Left renal cortex interstitium (tissue), 4 donors: ENCODE measurements around the gene GBX2. TPM values are rescaled to one million over a fixed set of nuclear protein-coding genes. Genes with fewer than 3 reads are reported as not detected.

Source experiments
- DNase-seq, 4 donors: peaks; one replicate each; pipeline ENCODE4 v3.0.0-alpha.2; 2013; ENCODE audit warnings: low read depth in 4 of 4, low spot score in 2 of 4, missing footprints in 1 of 4
- polyA plus RNA-seq, 4 donors: library from polyadenylated mRNA; unstranded; fragments of 120-200 nt; gene quantifications; one replicate each; pipeline ENCODE4 v1.2.1, GENCODE V29; 2013; ENCODE audit not compliant: insufficient read length in 4 of 4

The GBX2 gene
- under 1 TPM; 0.51 to 0.91 (median 0.82) TPM for polyA plus RNA-seq

DNA sequence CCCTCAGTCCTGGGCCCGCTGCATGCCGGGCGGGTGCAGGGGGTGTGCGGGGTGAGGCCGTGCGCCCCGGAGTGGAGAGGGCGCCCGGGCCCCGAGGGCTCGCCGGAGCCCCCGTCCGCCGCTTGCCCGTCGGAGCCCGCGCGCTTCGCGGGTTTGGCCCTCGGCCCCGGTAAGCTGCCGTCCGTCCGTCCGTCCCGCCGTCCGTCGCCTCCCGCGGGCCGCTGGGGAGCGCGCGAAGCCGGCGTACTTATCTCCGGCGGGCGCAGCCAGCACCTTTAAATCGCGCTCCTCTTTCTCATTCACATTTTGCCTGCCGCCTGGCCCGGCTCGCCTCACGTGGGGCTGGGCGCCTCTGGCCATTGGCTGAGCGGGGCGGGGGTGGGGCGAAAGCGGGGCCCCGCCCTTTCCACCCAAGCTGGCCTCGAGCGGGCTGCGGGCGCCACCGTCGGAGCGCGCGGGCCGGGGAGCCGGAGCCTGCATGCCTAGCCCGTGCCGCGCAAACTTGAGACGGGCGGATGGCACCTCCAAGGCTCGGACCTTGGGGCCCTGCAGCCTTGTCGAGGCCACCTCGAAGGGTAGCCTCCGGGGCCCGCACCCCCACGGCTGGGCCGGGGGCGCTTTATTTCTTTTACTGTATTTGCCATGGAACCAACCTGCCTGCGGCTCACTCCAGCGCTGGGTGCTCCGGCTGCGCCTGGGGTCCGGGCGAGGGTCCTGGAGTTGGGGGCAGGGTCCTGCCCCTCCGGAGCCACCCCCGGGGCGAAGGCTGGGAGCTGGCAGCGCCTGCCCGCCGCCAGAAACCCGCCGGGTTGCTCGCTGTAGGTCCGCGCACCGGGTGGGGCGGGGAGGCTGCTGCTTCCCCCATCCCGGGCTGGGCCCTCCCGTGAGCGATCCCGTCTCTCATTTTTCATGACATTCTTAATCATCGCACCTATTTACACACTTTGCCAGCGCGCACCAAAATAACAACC, at the start of gene GBX2:
TSS of gene GBX2 (minus strand) at position 277 of the 971 bp plus-strand sequence. CDS start 415 bp downstream, outside the sequence.
- no peak for DNase-seq

DNA sequence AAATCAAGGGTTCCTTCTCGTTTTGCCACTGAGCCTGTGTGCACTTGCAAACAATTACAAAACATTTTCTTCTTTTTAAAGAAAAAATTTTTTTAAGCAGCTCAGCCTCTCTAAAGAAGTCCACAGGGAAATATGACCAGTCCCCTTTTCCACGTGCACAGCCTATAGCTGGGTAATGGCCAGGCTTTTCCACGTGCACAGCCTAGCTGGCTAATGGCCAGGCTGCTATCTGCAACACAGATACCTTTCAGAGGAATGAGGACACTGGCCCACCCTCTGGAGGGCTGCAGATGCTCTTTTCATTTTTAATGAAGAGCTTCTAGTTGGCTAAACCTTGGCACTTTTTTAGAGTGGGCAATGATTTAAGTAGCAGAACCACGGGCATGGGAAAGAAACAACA, 49.7 kb upstream of the GBX2 start:
- DNase-seq = no peak

DNA sequence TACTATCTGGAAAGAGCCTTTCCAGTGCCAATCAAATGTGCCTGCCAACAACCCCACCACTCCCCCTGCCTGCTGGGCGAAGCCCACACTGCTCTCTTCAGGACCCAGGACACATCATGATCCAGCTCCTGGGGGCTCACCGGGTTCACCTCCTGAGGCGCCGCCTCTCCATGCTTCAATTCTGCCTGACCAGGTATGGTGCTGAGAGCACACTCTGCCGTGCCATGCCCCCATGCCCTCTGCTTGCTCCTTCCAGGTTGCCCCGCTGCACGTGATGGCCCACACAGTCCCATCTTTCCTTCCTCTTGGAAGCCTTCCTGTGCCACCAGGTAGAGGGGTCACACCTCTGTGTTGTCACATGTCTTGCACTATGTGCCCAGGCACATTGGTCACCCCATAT, 48.5 kb upstream of the GBX2 start:
- DNase-seq = no peak

DNA sequence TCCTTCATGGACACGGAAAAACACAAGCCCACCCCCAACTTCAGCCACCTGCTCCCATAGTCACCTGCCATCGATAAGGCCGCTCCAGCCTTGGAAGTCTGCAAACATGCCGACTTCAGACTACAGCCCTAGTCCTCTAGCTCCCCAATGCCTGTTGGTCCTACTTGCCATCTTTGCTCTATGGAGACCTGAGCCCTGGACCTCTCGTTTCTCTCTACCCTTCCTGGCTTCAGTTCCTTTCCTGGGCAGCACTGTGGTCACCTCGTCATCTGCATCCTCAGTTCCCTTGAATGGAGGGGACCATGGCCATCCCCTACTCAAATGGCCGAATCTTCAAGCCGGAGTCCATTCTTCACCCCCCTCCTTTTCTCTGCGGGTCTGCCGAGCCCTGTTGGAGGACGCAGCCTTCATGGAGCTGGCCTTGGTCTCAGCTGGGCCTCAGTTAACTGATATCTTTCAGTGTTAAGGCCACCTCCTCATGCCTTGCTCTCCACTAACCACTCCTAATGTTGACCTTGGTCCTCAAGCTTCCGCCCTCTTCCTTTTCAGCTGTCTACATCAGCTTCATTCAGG, 47.7 kb upstream of the GBX2 start:
- no peak for DNase-seq

DNA sequence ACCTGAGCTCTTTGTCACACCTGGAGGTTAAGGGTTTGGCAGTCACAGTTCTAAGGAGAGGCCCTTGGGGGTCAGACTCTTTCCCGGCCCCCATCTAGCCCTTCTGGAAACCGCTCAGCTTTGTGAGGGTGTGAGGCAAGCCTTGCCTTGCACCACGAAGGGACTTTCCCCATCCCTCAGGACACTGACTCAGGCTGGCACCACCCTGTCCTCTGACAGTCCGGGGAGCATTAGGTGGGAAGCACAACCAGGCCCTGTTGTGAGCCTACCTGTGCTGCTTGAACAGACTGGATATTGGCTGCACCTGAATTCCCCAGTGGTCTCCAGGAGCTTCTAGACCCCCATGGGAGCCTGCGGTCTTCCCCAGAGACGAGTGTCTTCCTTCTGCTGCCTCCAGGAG, 47.0 kb upstream of the GBX2 start:
- no peak for DNase-seq

DNA sequence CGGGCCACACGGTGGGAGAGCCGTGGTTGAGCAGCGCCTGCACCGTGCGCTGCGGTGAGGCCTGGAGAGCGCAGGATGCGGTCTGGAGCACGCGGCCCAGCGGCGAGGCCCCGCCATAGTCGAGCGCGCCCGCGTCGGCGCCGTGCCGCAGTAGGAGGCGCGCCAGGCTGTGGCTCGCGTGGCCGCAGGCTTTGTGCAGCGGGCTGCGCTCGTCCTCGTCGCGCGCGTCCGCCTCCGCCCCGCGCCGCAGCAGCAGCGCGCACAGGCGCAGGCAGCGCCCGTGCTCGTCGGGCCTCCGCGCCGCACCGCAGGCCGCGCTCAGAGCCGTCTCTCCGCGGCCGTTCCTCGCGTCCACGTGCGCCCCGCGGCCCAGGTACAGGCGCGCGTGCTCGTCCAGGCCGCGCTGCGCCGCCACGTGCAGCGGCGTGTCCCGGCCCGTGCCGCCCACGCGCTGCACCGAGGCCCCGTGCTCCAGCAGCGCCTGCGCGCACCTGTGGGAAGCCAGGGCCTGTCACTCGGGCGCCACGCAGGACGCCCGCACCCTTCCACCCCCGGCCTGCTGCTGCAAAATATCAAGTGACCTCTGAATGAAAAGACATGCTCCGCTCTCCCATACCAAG, 46.3 kb upstream of the GBX2 start:
- no peak for DNase-seq

DNA sequence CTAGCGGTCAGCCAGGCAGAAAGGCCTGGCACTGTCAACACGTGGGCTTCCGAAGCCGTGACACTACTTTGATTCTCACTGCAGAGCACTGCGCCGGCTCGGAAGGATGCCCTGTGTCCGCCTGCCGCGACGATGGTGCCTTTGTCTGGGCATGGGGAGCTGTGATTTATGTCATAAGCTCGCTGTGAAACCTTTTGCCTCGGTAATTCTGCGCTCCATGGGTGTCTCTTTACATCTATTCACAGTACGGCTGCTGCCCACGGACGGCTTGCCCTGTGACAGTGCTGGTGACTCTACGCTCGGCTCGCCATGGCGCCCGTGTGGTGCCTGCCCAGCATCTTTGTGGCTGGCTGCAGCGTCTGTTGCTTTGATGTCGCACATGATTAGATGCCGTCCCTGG, 43.1 kb upstream of the GBX2 start:
- DNase-seq = no peak

DNA sequence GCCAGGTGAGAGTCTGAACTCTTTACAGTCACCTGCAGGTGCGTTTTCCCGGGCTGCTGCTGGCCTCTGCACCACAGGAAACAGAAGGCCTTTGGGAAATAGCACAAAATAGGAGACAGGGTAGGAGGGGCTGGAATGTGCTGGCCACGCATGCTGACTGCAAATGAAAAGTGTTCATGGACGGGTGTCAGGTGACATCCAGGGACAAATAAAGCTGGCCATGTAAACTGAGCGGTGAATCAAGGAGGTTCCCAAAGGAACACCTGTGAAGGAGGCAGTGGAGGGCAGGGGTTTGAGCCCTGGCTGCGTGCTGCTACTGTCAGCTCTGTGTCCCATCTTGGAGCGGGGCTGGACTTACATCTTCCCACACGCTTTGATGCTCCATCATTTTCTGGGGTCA, 42.4 kb upstream of the GBX2 start:
- DNase-seq = no peak

DNA sequence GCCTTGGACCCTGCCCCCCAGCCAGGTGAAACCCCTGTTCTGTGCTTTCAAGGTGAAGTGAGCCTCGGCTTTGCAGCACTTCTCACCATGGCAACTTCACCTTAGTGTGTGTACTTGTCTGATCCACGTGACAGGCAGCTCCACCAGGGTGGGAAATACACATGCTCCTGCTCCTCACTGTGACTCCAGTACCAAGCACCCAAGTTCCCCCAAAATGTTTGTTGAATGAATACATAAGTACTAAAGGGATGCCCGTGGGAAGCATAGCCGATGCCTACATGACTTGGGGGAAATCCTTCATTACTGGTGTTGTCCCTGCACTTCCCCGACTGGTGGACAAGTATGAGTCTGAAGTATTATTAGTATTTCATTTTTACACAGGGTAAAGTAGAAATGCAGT, 41.8 kb upstream of the GBX2 start:
- no peak for DNase-seq

DNA sequence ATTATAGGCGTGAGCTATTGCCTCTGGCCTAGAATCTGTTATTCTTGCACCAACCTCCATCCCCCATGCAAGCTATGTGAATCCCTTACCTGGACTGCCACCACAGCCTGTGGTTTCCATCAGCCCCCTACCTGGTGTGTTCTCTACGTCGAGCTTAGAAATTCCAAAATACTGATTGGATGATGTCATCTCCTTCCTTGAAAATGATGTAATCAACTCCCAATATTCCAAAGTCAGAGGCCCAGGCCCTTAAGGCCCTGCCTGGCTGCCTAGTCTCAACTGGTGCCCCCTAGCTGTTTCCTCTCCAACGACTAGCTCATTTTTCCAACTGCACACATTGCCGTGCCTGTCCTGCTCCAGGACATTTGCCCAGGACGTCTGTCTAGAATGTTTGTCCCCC, 41.3 kb upstream of the GBX2 start:
- no peak for DNase-seq

DNA sequence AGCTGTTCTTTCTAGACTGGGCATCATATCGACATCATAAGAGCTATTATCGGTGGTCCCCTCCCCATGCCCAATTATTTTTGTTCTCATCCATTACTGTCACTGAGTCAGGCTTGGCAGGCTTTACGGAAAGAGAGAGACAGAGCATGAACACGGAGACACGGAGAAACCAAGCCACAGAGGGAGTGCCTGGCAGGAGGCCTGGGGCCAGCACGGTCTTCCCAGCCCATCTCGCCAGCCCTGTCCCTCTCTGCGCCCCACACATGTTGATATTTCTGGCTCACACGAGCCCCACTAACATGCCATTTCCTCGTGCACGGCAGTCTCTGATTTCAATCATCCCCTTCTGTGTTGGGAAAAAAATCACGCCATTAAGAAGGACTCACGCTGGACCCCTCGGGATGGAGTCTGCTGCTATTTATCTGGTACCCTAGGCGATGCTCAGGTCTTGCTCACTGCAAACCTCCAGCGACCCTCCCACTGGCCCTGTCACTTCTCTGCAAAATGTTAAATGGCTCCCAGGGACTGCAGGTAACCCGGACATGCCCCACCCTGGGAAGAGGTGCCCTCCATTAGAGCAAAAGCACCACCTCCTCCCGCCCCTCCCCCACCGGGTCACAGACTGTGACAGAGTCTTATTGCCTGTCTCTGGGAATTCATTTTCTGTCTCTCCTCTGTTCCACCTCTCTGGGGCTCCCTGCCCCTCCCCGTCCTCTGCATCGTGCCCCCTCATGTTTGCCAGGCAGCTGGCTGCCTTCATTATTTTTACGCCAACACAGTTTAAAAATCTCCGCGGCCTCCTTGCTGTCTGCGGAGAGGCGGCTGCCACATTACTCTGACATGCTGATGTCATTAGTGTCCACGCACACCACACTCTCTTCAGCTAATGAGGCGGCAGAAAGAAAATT, 40.1 kb upstream of the GBX2 start:
- no peak for DNase-seq

DNA sequence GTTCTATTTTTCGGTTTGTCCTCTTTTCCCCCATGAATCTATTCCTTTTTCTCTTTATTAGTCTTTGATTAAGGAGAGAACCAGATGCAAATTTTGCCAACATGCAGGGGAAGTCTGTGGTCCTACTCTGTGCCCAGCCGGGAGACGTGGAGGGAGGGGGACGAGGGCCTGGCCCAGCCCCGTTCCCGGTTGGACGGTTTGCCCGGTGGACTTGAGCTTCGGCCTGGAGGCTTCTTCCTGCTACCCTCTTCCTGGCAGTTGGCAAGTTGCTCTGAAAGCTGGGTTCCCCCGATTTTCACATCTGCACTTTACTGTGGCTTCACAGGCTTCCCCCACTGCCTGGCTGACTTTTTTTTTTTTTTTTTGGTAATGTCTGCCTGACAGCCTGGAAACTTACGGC, 39.3 kb upstream of the GBX2 start:
- no peak for DNase-seq

DNA sequence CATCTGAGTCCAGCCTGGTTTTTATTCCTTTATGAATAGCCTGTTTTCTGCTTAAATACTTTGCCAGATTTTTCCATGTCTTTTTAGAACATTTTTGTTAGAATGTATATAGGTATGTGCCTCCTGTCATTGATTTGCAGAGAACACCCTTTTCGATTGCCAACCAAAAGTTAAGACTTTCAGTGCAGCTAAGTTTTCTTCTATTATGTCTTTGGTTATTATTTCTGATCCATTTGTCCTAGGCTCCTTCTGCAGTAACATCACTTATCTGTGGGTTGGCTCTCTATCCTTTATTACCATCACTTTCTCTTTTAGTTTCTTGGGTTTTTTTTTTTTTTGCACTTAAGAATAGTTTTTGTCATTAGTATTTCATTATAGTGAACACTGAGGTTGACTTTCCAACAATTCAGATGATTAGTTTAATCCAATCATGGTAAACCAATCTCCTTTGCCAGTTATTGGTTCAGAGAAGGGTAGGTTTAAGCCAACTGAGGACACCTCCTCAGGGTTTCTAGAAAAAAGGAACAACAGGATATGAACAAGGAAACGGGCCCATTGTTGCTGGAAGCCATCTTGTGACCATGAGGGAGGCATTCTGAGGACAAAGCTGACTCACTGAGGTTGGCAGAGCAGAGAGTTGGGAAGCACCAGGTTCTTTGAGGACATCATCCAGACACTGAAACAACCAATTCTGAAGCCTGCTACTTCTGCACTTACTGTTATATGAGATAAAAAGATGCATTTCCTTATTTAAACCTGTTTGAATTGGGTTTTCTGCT, 37.9 kb upstream of the GBX2 start:
- no peak for DNase-seq

DNA sequence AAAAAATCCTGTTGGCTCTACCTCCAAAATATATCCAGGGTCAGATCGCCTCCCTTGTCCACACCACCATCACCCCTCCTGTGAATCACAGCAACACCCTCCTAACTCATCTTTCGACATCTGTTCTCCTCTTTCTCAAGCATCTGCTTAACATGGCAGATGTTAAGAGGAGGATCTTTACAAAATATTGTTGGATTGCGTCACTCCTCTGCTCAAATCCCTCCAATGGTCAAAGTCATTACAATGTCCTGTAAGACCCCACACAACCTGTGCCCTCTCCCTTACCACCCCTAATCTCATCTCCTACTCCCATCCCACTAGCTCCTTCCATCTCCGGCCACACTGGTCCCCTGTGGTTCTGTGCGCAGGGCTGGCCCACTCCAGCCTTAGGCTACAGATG, 36.8 kb upstream of the GBX2 start:
- no peak for DNase-seq

DNA sequence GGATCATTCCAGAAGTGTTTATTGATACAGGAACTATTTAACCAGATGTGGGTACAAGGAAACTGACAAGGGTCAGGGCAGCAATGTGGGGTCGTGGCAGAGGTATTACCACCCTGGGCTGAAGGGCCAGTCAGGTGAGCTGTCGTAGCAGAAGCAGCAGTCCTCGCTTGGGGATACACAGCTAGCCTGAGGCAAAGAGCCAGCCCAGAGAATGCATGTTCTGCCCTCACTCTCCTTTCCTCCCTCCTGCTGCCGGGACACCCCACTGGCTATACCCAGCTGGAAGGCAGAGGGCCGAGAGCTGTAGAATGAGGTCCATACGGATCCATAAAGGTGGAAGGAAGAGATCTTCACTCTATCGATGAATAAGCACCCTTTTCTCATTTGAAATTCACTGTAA, 32.2 kb upstream of the GBX2 start:
- DNase-seq = no peak

DNA sequence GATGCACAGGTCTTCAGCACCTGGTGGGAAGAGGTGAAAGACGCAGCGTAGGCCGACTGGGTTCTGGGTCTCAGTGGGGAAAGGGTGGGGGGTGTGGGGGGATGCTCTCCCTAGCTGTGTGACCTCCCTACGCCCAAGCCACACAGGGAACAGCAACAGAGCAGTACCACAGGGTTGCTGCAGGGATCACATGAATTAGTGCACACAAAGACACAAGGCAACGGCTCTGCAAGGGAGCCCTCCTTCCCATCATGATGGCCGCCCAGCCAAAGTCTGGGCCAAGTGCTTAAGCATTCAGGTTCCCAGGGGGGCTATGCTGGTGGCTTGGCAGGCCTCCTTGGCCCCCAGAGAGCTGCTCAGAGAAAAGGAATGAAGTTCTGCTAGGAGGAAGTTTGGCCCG, 28.2 kb upstream of the GBX2 start:
- no peak for DNase-seq

DNA sequence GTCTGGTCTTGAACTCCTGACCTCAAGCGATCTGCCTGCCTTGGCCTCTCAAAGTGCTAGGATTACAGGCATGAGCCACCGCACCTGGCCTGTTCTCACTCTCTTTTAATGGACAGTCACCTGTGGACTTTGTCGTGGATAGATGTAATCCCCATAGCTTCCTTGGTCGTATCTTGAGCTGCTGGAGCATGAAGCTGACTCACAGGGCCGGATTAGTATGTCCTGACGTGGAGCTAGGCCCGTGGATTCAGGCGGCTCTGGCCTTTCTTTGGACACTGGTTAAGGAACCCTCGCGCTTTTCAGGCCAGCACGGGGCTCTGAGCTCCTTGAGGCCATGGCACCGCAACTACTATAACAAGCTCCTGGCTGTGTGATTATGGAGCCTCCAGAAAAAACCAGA, 27.5 kb upstream of the GBX2 start:
- DNase-seq = no peak

DNA sequence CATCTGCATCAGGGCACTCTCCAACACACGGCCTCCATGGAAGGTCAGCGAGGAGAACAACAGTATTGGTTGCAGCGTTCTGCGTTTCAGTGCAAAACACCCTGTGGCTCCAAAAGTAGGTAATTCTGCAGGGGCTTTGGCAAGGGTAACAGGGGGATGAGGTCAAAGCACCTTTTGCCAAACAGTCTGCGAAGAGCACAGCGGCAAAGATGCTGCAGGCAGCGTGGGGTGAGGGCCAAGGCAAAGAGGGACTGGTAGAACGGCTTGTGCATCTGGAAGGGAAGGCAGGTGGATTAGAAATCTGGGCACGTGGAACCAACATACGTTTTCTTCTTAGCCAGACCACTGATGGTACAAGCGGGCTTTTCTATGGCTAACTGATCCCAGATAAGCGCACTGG, 26.6 kb upstream of the GBX2 start:
- DNase-seq = no peak

DNA sequence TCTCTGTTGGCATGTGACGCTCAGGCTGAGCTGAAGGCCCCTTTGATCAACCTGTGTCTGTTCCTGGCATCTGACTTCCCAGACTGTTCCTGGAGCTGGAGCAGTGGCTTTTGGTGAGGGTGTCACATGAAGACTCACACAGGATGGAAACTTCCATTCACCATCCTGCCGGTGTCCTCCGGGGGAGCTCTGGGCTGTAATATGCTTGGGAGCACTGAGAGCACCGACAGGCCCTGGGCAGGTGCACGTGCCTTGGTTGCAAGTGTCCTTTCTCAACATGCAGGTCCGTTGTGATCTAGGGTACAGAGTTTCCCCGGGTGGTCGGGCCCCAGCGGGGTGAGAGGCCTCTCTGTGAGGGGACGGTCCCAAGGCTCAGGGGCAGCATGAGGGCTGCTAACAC, 24.8 kb upstream of the GBX2 start:
- no peak for DNase-seq

DNA sequence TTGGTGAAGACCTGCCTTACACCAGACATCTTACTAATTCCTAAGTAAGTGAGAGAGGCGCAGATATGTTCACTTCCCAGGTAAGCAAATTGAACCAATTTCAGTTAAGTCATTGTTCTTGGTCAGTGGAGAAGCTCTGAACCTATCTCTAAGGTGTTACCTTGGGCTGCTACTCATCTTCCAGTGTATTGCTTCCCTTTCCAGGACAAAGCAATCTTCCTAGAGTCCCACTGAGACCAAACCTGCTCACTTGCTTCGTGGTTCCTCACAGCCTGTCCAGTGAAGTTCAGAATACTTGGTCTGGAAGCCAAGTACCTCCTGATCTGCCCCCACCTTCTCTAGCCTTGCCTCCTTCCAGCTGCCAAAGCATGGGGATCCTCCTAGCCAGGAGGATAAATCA, 22.5 kb upstream of the GBX2 start:
- DNase-seq = no peak
